NOMO-1 treated with DMSO at 0.1 percent for 48 hours (cell line): ENCODE data around the gene OPCML.

Experiments
- DNase-seq: peaks from one replicate; lab custom pipeline; 2025; ENCODE audit not compliant: unreplicated experiment; lab: John Stamatoyannopoulos, UW

OPCML gene

DNA sequence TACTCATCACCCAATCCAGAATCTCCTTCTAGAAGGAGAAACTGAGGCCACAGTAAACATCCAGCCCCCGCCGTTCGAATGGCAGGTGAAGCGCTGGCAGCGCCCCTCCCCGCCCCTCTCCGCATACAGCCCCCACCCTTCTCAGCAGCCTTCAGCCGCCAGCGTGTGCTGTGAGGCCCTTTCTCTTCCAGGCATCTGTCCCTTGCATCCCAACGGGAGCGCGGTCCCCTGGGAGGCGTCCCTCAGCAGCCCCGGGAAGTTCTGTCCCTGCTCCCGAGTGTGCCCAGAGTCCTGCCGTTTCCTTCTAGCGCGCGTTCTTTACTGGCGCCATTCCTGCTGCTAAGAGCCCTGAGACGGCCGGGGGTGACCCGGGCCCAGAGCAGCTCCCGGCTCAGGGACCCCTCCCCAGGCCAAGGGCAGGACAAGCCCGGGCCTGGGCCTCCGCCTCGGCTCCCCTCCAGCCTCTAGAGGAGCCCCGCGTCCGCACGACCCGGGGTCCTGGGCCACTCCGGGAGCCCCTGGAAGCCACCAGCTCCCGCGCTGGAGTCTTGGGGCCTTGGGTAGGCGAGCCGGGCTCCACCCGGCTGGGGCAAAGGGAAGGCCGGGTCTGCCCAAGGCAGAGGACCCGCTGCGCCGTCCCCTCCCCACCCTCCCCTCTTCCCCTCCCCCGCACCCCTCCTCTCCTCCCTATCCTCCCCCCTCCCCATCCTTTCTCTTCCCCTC is 450.4 kb downstream of the OPCML start:
- DNase-seq, result no peak

DNA sequence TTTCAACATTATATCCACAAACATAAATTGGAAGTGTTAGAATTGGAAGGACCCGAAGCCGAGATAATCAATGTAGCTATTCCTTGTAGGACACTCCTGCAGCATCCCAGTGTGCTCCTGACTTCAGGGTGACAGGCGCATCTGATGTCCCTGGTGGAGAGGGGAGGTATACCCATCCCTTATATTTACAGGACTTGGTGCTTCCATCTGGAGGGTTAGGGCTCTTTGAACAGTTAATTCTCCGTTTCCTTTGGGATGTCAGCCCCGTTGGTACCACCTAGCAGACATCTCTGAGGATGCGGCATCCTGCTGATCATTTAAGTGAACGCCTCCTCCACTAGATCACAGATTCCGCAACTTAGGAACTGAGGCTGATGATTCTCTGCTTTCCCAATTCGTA is 451.3 kb downstream of the OPCML start:
- no peak for DNase-seq

DNA sequence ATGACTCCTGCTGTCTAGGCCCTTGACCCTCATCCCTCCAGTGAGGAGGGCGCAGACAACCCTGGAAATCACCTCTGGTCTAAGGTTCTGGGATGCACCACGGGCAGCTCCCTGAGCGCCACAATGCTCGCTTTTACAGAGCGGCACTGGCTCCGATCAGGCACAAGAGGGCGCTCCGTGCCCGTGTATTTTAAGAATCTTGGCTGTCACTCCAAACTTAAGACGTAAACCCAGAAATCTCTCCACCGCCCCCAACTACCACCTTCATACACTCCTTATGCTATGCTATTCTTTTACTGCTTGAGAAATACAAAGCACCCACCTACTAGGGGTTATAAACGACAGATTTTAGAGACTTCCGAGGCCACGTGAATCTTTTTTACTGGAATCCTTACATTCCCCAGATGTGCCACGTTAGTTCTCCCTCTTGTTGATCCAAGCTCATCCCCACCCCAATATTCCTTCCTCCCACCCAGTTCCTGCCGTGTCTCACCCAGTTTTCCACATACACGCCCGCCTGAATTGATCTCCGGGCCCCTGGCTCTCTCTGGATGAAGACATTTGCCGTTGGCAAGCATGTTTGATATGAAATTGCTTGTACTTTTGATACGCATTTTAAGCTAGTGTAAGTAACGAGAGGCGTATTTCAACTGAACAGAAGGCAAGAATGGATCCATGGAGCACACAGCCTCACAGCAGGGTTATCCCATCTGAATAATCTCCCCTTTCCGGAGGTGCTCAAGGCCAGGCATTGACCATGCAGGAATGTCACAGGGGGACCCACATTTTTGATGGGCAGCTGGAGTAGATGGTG is 453.5 kb downstream of the OPCML start:
- DNase-seq, result peak; percentile 36

DNA sequence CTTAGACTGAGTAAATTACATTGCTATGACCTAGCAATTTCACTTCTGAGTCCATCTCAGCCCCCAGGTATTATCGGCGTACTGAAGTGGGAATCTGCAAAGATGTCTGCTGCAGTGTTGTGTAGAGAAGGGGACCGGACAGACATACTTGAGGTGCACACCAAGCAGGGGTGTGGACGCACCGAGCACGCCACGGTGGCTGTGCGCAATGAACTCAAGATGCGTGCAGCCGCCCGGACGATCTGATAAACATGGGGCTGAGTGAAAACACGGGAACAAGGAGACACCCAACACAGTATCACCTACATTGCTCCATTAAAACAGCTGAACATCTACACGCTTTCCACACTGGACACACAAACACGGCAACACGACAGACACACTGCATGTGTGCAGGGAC is 454.3 kb downstream of the OPCML start:
- DNase-seq, result no peak

DNA sequence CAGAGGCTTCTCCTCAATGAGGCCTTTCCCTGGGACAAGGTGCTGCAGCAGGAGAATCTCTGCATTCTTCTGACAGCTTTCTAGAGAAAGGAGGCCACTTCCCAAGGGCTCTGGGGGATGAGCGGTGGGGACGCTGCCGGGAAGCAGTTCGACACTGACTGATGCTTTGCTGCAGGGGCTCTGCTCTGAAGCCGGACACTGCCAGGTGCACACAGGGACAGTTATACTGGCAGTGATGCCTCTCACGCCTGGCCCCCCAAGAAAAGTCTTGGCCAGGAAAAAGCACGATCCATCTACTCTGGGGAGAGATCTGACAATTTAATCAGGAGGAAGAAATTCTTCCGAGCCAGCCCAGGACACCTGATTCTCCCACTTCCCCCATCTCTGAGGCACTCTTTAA is 456.9 kb downstream of the OPCML start:
- no peak for DNase-seq

DNA sequence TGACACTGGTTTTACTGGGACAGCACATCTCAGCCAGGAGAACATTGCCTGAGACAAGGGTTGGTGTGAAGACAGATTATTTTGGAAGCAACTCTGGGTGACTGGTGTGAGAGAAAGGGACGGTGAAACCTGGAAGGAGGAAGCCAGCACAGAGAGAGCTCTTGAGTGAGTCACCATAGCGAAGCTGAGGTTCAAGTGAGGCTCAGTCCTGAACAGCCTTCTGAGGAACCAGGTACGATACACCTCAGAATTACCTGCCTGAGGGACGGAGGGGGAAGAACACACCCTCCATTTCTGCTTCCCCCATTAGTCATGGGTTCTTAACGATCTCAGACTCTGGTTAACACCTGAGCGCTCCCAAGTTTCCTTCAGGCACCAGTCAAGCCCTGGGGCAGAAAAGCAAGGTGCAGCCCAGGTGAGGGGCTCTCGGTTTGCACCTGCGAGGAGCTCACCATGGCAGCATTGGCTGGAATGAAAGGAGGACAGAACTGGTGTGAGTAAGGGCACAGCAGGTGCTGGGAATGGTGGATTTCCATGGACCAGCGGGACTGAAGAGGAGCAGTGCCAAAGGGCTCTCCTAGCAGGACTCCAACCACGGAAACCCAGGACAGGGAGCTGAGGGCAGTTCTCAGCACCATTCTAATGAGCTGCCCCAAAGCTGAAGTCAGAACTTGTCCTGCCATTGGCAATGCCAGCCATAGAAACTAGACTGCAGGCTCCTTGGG is 459.3 kb downstream of the OPCML start:
- DNase-seq, result no peak

DNA sequence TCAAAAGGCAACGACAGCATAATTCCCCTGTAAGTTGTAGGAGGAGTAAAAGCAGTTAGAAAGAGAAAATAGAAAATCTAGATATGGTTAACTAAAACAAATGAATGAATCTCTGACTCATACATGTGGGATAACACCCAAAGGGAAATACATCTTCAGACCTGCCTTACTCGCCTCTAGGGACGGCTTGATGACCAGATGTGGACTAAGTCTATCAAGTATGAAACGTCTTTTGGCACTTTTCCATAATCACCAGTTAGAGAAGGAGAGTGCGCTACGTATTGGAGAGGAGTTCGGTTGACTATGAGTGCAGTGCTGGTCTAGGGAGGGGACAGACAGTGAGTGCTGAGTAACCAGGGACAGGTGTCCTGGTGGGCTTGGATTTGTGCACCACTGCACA is 459.9 kb downstream of the OPCML start:
- no peak for DNase-seq

DNA sequence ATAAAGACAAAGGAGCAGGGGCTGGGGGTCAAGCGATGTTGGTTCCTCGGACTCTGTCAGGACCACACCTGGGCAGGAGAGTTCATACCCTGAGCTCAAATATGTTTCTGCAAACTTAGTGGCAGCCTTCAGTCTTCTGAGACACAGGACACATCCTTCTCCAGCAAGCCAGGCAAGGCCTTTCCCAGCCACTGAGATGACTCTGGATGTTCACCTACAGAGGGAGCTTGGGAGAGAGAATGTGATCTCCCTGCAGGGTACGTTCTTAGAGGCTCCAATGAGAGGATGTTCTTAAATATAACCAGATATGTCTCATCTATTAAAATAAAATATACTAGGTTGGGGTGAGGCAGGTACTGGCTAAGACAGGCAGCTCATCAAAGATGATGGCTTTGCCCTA is 461.5 kb downstream of the OPCML start:
- no peak for DNase-seq

DNA sequence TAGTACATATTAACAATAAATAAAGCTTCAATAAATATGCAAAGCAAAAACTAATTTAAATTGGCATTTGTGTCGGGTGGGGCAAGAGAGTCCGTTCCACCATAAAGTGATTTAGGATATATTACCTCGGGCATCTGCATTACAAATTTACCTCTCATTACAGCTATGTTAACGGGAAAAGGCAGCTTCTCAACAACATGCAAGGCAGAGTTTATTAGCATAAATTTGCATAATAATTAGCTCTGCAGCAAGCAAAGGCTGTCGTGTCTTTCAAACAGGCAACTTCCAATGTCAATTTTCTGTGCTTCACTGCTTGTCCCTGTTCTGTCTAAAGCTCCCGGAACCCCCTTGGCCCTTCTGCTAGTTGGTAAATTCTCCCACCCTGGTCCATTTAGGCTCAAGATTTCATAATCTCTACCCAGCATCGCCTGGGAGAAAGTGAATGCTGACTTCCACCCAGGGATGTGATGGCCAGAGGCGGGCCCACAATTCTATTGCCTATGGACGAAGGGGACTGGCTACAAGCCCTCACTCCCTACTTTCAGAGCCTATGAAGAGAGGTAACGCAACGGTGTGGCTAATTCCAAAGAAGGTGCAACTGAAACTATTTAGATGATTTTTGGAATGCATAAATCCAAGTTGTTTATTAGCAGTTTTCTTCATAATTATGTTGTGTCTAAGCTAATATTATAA is 462.1 kb downstream of the OPCML start:
- DNase-seq, result no peak

DNA sequence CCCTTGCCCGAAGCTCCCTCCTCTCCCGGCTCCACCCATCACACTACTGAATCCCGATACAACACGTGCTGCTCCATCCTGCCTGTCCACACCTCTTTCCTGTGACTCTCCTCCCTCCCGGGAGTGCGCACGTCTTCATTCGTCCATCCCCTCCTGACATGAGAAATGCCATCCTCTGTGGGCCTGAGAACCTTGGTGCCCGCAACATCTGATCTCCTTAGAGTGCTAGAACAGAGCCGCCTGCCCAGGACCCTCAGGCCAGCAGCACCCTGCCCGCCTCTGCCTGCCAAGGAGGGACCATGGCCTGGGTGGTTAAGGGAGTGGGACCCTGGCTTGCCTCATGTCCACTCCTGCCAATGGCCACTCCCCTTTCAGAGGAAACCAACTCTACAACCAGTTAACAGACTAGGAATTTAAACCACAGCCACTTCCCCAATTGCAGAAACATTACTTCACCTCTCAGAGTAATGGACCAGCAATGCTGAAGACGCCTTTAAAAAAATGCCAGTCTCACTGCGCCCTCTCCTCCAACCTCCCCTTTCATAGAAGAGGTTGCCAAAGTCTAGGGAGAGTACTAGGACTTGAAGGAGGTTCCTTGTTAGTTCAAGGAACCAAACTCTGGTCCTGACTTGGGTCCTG is 466.3 kb downstream of the OPCML start:
- DNase-seq, result no peak

DNA sequence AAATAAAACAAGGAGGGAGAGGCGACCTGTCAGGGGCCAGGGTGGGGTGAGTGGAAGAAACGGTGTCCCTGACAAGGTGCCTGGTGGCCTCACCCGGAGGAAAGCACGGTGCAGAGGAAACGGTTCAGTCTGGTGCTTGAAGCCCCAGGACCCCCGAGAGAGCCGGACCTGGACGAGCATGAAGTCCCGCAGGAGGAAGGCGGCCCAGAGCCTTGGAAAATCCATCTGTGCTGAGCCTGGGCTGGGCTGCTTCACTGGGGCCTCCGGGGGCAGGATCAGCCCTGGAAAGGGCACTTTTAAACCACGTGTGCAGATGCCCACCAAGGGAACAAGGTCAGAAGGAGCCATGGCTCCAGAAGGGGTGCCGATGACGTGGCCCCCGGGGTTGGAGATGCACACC is 467.3 kb downstream of the OPCML start:
- no peak for DNase-seq

DNA sequence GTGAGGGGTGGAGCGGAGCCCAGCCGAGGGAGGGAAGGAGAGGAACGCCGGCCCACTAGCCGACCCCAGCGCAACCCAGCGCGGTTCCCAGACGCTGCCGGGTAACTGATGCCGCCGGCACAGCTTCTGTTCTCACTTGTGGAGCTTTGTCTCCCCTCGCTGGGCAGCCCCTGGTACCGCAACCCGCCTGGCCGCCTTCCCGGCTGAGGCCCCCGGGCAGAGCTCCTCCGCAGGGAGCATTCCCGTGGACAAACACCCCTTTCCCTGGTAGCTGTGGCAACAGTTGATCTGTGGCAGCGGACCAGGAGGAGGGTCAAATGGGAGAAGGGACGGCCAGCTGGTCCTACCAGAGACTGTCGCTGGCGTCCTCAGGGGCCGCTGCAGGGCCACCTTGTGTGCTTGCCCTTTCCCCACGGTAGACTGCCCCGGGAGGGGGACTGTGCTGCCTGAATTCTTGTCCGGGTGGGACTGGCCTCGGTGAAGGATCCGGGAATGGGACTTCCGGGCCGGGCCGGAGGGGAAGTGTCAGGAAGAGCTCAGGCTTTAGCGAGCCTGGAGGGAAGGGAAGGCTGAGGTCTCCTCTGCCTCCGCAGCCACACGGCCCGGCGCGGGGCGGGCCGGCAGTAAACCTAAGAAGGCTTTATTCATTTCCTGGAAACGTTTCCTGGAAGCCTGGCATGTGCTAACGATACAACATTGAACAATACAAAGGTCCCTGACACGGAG is 468.0 kb downstream of the OPCML start:
- DNase-seq, result no peak

DNA sequence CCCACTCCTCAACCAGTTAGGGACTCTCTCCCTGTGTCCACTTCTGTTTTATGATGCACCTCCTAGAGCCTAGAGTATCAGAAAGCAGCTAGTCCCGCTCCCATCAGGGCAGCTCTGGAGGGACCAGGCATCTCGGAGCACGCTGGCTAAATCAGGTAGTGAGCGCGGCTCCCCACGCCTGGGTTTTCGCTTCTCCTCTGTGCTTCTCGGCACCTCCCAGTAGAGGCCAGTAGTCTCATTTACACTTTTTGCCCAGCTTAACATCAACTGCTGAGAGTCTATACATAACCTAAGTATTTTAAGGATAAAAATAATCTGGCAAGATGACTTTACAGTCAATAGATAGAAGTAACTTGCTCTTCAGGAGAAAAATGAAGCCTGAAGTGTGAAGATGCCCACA is 473.8 kb downstream of the OPCML start:
- DNase-seq, result no peak

DNA sequence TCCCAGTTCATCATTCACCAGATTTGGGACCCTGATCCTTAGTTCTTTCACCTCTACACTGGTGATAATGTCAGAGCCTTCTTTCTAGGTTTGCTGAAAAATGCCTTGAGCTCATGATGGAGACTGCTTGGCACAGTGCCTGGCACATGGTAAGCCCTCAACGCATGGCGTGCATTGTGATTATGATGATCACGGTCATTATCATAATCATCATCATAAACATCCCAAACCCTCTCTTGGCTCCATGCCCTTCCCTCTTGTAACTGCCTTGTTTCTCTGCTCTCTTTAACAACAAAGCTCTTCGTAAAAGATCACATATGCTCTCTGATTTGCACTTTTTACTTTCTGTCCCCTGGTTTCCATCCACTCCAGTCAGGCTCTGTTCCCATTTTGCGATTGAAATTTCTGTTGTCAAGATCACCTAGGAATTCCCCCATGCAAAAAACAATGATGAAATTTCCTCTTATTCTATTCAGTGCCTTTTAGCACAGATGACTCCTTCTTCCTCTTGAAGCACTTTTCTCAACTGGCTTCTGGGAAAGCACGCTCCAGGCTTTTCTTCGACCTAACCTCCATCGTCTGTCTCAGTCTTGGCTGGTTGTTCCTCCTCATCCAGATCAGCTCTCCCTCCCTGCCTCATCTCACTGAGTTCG is 479.1 kb downstream of the OPCML start:
- DNase-seq, result no peak

DNA sequence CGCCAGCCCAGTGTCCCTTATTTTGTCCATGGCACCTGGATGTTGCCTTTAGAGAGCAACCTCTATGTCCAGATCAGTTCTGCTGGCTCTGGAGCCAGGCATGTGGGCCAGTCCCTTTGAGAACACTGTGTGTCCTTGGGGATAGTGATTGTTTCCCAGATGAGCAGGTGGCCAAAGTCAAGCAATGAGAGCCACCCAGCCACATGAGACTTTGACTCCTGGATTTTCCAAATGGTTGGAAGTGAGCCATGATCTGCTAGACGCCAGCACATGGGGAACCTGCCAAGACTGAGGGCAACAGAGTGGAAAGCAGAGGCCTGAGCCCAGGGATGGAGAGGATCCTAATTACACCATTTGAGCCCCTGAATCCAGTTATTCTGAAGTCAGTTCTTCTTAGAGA is 479.8 kb downstream of the OPCML start:
- DNase-seq, result no peak

DNA sequence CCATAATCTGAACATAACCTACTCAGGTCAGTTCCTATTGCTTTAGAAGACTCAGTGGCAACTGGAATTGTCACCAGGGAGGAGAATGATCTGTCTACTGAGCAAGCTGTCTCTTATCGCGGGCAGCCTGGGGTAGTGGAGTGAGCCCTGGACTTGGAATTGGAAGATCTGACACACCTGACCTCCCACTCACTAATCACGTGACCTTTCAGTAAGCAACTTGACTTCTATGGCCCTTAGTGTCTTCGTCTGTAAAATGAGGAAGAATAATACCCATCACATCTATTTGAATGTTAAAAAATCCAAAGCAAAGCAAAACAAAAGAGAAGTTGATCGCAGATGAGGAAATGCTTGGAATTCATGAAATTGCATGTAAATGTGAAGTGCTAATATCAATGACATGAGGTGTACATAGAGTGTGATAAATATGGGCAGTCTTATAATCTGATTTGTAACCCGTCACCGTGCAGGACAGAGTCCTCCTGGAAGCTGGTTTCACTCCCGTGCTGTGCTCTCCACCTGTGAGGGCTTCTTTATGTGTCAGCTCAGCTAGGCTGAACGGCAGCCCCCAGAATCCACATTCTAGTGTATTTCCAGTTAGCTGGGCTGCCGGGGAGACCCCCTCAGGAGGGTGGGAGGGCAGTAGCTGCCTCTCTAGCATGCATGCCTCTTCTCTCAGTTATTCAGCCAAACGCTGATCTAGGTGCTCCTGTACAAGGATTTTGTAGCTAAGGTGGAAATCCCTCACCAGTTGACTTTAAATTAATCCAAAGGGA is 482.9 kb downstream of the OPCML start:
- DNase-seq, result no peak

DNA sequence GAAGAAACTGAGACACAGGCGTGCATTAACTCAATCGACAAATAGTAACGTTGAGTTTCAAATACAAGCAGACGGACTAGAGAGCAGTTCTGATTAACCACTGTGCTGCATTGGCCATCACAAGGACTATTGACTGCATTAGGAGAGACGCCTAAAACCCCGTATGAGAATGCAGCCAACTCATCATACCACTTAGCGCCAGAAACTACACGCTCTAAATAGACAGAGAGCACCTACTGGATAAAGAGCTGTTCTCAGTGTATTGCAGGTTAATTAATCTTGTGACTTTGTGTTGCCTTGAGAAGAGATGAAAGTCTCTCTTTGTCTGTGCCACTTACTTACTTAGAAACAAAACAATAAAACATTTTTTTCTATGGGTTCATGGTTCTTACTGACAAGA is 484.0 kb downstream of the OPCML start:
- DNase-seq, result no peak

DNA sequence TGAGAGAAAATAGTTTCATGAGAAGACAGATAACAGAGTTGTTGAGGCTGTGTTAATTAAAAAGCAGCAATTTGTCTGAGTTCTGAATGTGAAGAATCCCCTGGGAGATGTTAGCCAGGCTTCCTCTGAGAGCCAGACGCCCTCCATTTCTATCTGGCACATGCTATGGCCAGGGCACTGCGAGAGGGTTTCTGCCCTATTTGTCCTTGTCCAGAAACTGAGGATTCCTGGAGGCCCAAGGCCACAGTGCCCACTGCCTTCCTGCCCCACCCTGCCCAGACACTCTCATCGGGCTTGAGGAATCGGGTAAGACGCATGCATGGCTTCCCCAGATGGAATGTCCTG is 484.6 kb downstream of the OPCML start:
- no peak for DNase-seq
